T follicular helper cell (primary cell): ENCODE measurements around the gene AIDA.
A peak's percentile ranks its signal among the peaks of the same experiment; 100 is the strongest.
"Not testable (repeated sequence)": the region's sequence is repeated elsewhere in the genome, so short reads cannot be mapped to it uniquely, and the experiment has no call there.

Source experiments
- DNase-seq: peaks from one replicate; pipeline ENCODE4 v3.0.0-alpha.2; 2020; ENCODE audit warnings: low read depth
- total RNA-seq, 2 experiments: gene quantifications; one replicate each; lab custom pipeline; 2026; lab: John Stamatoyannopoulos, UW

The AIDA gene, protein sequence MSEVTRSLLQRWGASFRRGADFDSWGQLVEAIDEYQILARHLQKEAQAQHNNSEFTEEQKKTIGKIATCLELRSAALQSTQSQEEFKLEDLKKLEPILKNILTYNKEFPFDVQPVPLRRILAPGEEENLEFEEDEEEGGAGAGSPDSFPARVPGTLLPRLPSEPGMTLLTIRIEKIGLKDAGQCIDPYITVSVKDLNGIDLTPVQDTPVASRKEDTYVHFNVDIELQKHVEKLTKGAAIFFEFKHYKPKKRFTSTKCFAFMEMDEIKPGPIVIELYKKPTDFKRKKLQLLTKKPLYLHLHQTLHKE
- total RNA-seq = 18.2 to 35.4 reads per million in 2 experiments

DNA sequence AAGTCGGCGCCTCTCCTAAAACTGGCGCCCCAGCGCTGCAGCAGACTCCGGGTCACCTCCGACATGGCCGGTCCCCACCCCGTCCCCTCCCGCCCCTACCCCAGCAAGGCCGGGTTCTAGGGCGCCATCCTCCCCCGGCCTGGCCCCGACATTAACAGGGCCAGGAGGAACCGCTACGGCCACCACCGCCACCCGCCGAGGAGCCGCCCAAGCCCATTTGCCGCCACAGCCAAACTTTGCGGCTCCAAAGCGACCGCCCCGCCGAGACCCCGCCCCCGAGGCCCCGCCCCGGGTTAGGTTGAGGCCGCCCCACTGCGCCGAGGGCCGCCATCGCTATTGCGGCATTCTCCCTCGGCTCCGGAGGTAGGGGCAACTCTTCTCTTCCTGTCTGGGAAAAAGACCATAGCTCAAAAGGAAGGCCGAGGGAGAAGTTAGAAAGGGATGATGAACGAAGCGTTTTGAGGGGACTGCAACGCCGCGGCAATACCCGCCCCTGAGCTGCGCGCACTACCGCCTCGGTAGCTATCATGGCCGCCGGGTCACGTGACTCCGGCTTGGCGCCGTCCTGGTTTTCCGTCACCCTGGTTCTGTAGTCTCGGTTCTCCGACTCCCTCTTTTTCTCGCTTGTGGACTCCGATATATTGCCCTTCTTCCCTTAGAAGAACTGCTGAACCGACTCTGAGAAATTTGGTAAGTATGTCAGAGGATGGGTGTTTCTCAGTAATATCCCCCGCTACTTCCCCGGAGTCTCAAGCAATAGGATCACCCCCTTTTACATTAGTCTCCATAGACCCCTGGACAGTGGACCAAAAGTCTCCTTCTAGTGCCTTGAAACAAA, at the start of gene AIDA, which contains the start of gene BROX:
TSS of gene AIDA (minus strand) at position 239 of the 838 bp plus-strand sequence. CDS start at position 65, 174 bp downstream.
TSS of gene BROX (plus strand) at position 312 of the 838 bp plus-strand sequence. CDS start 3,136 bp downstream, outside the sequence.
- DNase-seq = peak; percentile 91

DNA sequence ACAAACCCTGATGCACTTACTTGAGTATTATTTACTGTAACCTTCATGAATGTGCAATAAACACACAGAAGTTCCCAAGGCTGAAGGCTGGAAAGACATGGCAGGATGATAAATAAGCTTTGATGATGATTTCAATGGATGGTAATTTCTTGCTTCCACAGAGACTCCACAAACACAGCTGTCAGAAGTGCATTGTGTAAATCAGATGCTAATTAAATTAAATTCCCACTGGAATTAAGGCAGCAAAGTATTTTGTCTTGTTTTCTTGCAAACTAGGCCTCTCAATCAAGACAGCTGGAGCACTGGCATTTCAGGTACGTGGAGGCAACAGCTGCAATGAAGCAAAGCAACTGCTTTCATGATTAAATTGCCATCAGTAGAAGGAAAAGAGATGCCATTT, 48.8 kb upstream of the AIDA start:
- DNase-seq = no peak

DNA sequence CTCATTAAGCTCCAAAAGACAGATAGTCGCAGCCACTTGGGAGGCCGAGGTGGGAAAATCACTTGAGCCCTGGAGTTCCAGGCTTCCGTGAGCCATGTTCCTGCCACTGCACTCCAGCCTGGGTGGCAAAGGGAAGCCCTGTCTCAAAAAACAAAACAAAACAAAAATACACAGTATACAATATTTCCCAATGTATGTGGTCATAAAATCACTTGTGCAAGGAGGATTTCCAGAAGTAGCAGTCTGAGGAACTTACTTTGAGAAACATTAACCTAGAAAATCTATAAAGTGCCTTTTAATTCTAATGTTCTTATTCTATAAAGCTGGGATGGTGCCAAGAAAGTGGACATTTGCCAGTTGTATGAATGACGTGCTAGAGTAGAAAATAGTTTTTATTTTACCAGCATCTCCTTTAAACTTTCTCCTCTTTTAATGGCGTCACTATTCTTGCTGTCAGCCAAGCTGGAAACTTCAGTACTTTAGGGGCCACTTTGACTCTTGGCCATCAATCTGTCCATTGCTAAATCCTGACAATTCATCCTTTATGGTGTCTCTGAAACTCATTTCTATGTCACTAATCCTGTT, 47.3 kb upstream of the AIDA start:
- no peak for DNase-seq

DNA sequence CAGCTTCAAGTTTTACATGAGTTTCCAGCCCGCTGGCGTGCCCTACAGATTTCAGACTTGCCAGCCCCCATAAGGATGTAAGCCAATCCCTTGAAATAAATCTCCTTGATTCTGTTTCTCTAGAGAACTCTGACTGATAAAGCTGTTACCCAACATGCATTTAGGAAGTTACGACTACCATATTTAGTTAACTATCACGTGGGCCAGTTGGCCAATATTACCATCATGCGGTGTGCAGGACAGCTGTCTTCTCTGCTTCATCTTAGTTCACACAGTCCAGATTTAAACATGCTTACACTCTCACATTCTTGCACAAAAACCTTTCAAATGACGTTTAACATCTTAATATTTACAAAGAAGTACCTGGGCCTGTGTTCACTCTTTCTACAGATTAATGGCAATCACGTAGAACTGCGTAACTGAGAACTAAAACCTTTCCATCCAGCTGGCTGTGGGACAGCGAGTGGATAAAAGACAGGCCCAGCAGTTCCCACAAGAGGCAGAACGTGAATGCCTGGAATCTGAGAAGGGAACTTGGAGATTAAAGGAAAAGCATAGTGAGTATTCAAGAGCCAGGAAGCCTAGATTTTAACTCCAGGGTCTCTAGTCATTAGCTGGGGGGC, 45.5 kb upstream of the AIDA start:
- no peak for DNase-seq

DNA sequence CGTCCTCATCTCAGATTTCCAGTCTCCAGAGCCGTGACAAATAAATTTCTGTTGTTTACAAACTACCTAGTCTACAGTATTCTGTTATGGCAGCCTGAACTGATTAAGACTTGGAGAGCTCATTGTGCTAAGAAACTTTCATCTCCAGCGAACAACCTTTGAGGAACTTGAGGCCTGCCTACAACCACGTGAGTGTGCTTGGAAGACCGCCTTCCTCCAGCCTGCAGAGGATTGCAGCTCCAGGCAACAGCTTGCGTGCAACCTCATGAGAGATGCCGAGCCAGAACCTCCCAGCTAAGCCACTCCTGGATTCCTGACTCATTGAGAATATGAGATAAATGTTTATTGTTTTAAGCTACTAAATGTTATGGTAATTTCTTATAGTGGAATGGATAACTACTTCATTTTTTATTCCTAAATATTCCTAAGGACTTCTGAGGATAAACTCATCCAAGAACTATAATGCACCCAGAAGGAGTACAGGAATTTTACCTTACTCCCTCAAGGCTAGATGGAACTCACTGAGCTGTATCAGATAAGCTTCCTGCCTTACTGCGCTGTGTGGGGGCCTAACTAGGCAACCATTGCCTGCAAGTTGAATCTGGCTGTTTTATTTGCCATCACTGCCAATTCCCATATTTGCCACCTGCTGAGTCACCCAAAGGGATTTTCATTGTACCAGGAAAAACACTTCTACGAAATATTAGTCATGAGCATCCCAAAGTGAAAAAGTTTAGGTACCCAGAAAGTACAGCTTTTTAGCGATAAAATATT, 42.3 kb upstream of the AIDA start:
- DNase-seq = no peak

DNA sequence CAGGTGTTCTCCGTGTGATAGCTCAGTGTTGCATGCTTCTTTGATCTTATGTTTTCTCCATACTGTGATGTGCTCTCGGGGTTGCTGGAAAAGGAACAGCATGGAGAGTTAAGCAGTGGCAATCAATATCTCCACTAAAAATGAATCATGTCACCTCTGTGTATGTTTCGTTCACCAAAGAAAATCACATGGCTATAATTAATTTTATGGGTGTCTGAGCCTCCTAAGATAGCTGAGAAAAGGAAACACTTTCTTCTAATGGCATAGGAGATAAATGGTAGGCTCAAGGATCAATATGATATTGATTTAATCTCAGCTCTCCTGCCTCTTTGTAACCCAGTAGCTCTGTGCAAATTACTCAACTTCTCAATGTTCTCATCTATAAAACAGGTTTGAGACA, 39.0 kb upstream of the AIDA start:
- DNase-seq = no peak

DNA sequence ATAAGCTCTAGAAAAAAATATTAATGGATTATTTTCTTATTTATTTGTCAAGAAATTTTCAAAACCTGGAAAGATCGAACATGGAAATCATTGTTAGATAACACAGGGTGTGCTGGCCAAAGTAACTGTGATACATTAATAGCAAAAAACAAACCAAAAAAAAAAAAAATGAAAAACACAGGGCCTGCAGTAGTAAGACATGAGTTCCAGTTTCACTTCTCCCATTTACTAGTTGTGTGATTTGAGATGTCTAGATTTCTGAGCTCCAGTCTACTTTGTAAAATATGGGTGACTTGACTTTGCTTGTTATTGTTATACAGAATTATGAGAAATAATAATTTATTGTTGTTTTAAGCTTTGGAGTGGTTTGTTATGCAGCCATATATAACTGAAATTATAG, 38.4 kb upstream of the AIDA start:
- DNase-seq = no peak

DNA sequence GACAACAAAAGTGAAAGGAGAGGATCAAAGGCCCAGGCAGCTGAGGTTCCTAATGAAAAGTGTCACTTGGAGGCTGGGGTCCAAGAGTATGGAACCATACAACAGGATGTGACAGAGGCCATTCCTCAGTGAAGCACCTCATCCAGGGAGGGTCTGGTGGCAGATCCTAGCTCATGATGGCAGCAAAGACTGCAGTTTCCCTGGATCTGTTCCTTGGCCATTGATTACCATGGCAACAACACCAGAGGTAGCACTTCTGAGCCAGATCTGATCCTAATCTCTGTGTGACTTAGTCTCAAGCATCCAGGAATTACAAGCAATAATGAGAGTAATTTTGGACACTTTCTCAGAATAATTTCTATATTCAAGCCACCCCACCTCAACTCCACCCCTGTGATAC, 37.6 kb upstream of the AIDA start:
- DNase-seq = no peak

DNA sequence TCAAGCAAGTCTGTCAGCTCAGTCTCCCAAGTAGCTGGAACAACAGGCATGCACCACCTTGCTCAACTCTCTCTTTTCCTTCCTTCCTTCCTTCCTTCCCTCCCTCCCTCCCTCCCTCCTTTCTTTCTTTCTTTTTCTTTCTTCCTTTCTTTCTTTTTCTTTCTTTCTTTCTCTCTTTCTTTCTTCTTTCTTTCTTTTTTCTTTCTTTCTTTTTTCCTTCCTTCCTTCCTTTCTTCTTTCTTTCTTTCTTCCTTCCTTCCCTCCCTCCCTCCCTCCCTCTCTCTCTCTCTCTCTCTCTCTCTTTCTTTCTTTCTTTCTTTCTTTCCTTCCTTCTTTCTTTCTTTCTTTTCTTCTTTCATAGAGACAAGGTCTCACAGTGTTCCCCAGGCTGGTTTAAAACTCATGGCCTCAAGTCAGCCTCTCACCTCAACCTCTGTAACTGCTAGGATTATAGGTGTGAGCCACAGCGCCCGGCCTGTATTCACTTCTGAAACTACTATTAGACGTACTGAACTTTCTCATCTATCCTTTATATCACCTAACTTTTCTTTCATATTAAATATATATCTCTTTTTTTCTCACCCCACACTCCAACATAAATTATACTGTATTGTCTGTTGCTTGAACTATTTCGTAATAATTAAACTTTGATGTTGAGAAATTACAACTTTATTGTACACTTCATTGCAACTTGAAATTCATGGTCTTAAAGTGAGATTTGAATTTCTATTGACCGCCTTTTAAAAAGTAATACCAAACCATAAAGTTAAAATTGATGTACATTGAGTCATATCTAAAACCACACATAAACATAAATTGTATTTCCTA, 29.6 kb upstream of the AIDA start:
- DNase-seq = not testable (repeated sequence)

DNA sequence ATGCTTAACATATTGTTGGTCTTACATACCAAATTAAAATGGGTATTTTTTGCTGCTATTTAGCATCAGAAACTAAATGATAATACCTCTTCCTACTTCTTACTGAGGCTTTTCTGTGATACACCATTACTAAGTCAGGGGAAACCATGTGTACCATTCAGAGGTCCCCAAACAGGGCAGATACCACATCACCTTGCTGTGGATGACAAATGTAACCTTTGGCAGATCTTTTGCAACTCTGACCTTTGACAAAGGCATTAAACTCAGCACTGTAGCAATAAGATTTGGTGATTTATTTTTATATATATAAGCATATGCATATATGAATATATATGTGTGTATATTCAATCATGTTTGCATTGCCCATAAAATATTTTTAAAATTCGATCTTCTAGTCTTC, 27.6 kb upstream of the AIDA start:
- no peak for DNase-seq

DNA sequence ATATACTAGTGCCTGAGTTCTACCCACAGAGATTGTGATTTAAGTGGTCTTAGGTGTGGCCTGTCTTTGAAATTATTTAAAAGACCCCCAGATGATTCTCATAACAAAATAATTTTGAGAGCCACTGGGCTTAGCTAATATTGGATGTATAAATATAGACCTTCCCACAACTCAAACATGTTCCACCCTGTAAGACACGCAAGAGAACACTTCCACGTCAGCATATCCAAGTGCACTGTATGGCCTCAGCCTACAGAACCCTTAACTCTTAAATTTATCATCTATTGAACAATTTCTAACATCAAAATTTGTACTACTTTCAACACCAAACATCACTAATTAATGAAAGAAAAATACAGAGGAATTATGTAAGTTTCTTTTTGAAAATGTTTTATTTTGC, 27.2 kb upstream of the AIDA start:
- no peak for DNase-seq

DNA sequence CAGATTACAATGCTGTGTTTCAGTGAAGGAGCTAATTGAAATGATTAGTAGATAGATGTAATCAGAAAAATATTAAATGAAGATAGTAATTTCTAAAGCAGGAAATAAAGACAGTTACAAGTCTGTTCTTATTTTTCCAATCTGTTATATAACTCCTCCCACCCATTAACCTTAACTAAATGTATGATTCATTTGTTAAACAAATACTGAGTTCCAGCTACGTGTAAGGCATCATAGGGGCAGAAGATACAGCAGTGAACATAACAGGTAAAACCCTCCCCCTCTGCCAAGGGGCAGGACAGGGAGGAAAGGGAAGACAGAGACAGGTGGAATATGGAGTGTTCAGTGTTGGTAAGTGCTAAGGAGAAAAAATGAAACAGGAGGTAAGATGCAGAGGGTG, 24.7 kb upstream of the AIDA start, which contains the start of gene FAM177B:
TSS of gene FAM177B (plus strand) at position 231 of the 400 bp plus-strand sequence. CDS start 9,344 bp downstream, outside the sequence.
- no peak for DNase-seq

DNA sequence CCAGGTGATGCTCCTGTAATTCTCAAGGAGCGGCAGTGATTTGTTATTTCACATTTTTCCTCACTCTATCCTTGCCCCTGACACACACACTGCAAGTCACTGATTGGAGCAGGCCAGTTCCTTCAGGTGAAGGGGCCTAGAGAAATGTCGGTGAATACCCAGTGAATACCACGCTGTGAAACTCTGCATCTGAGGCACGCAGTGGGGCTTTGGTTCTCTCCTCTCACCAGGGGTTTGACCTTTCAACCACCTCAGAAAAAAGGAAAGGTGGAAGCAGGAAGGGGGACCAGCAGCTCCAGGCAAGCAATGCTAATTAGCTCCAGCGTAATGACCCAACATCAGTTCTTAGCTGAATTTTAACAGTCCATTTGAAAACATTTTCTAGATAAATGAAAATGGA, 24.2 kb upstream of the AIDA start:
- DNase-seq = no peak

DNA sequence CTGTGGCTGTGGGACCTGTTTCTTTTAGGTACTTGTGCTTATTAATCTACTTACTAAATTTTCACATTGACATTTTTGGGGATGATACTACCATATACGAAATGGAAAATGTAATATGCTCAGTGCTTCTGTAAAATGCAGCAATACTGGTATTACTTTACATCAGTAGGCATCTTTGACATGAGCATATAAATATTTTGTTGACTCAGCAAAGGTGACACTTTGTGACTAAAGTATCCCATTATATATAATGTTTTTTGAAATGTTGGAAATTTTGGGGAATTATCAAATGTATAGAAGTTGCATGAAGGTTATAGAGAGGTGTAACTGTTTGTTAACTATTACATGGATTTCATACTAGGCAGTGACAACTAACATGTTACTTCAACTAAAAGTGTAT, 22.4 kb upstream of the AIDA start:
- DNase-seq = no peak

DNA sequence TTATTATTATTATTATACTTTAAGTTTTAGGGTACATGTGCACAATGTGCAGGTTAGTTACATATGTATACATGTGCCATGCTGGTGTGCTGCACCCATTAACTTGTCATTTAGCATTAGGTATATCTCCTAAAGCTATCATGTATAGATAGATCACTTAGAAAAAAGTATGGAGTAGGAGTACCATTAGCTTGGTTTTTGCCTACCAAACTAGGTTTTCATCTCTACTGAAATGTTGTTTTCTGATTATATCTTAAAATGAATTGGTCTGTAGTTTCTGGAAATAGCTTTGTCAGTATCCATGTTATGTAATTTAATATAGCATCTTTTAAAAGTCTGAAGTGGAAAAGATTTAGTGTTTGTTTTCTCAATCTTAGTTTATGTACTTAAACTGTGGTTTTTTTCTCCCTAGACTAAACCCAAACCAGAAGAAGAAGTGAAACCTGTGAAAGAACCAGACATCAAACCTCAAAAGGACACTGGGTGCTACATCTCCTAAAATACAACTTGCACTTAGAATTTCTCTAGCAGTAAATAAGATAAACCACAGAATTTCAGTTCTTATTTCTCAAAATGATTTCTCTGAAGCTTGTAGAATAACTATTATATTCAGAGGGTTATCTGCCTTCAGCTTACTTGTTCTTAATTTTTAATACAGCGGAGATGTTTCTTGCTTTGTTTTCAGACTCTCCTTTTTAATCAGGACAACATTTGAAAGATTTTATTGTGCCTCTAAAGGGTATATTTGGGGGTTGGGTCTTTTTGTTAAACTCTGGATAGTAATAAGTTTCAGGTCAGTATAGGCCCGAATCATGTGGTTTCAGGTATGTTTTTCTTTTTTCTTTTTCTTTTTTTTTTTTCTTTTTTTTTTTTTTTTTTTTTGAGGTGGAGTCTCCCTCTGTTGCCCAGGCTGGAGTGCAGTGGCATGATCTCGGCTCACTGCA, 20.2 kb upstream of the AIDA start:
- DNase-seq = no peak

DNA sequence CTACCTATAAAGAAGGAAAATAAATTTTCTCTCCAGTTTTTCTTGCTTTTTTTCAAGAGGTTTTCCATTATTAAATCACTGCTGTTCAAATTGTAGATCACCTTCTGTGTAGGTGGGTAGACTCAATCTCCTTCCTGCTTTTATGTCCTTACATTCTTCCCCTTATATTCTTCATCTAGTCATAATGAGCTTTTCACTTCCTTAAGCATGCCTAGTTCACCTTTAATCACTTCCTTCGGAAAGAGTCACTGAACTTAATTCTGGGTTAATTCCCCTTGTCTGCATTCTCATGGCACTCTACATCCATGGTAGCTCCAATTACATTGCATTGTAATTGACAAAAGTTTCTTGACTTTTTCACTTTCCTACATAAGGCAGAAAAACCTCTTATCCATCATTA, 18.6 kb upstream of the AIDA start:
- DNase-seq = no peak

DNA sequence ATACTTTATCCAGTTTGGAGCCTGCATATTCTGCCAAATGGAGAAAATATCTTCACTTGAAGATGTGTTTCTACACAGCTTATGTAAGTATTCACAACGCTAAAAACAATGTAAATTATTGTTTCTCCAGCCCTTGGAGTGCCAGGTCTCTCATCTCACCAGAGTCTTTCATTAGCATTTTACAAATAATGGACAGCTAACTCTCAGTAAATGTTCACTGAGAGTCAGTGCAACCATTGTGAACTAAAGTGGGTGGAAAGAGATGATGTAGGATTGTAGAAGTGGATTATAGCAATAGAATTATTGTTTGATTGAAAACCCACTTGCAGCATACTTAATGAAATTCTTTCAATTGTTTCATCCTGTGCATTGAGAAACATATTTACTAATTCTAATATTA, 16.5 kb upstream of the AIDA start:
- no peak for DNase-seq

DNA sequence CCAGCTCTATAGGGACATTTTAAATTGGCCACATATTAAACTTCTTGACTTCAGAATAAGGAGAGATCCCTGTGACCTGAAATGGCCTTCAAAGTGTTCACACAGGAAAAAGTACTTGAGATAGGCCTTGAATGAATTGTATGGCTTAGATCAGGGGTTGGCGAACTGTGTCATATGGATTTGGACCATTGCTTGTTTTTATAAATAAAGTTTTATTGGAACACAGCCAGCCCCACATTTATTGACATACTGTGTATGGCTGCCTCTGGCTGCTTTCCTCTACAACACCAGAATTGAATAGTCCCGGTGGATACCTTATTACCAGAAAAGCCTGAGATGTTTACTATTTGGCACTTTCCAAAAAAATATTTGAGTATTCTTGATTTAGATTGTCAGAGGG, 4.1 kb upstream of the AIDA start:
- DNase-seq = no peak
